ENCODE data around the gene CENPM.

DNA sequence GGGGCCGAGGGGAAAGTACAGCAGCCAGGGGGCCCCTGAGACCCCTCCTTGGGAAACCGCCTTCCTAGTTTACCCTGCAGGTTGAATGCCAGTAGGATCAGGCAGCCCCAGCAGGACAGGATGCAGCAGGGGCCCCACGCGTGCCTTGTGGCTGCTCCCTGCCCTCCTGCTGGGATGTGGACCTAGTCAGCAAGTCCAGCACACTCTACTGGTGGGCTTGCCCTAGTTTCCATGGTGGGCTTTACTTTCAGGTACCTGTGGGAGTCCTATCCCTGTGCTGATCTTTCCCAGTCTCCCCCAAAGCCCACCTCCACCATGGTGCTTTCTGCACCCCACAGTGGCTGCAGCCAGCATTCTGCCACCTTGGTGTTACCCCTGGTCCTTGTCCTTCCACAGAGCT lies 54.2 kb downstream of the CENPM start:
- TF ChIP-seq, protein P1, sequence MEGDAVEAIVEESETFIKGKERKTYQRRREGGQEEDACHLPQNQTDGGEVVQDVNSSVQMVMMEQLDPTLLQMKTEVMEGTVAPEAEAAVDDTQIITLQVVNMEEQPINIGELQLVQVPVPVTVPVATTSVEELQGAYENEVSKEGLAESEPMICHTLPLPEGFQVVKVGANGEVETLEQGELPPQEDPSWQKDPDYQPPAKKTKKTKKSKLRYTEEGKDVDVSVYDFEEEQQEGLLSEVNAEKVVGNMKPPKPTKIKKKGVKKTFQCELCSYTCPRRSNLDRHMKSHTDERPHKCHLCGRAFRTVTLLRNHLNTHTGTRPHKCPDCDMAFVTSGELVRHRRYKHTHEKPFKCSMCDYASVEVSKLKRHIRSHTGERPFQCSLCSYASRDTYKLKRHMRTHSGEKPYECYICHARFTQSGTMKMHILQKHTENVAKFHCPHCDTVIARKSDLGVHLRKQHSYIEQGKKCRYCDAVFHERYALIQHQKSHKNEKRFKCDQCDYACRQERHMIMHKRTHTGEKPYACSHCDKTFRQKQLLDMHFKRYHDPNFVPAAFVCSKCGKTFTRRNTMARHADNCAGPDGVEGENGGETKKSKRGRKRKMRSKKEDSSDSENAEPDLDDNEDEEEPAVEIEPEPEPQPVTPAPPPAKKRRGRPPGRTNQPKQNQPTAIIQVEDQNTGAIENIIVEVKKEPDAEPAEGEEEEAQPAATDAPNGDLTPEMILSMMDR (IDR thresholded peaks at IDR 0.05; ENCODE audit: low read length), result no peak
- no peak for TF ChIP-seq EZH2 (IDR thresholded peaks at IDR 0.05; ENCODE audit: borderline replicate concordance, low read length)
